GM06990 (cell line): ENCODE data around the gene RBM44.

Source experiments
- DNase-seq: peaks from one replicate; pipeline ENCODE4 v3.0.0-alpha.2; 2011; ENCODE audit not compliant: insufficient read length; ENCODE audit errors: extremely low read depth
- H3K27me3 ChIP-seq: replicated peaks from 2 replicates; pipeline ENCODE4 v1.6.0; 2011; ENCODE audit warnings: low read length; ENCODE audit not compliant: control insufficient read depth, insufficient read depth
- H3K36me3 ChIP-seq: 2 replicates; pipeline ENCODE4 v1.5.1; 2011; ENCODE audit warnings: low read length; ENCODE audit not compliant: control insufficient read depth, insufficient read depth
- H3K4me3 ChIP-seq: replicated peaks from 2 replicates; pipeline ENCODE4 v1.5.1; 2011; ENCODE audit warnings: low read depth, mild to moderate bottlenecking, control low read depth, low read length
- TF ChIP-seq, protein P1 (sequence below): IDR thresholded peaks from 2 replicates; pipeline ENCODE4 v1.5.1; 2011; ENCODE audit warnings: low read length, control low read depth, mild to moderate bottlenecking, inconsistent platforms; ENCODE audit not compliant: insufficient read depth, poor library complexity, severe bottlenecking

RBM44 gene

DNA sequence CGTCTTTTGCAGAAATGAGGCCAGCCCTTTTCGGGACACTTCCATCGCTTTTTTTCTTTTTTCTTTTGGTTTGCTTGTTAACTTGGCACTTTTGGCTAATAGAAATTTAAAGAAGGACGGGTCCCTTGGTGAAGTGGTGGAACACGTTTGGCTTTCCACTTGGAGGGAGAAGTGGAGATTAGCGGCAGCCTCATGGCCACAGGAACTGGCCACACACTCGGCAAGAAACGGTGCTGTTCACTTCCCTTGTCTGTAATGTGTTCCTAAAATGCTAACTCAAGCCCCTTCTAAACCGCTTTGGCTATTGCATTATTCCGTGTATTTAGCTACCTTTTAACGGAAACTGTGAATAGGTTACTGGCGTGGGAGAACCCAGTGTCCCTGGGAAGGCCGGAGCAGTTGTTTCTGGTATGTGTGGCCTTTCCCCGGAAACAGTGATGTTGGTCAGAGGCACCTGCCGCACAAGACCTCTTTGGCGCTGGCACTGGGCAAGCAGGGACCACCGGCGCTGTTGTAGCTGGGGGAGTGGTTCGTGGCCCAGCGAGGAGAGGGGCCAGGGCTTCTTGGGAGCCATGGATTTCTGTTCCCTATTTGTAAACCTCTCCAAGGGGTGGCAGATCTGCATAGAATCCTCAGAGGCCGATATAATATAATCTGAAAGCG is 61.8 kb downstream of the RBM44 start:
- DNase-seq, result no peak
- Histone ChIP-seq H3K27me3 (no peaks in the 10 kb centered on the region; the same call in none of the 2 replicates), H3K36me3 (no peaks in the 10 kb centered on the region), H3K4me3 (no peak overlapping the region)
- TF ChIP-seq, protein P1, sequence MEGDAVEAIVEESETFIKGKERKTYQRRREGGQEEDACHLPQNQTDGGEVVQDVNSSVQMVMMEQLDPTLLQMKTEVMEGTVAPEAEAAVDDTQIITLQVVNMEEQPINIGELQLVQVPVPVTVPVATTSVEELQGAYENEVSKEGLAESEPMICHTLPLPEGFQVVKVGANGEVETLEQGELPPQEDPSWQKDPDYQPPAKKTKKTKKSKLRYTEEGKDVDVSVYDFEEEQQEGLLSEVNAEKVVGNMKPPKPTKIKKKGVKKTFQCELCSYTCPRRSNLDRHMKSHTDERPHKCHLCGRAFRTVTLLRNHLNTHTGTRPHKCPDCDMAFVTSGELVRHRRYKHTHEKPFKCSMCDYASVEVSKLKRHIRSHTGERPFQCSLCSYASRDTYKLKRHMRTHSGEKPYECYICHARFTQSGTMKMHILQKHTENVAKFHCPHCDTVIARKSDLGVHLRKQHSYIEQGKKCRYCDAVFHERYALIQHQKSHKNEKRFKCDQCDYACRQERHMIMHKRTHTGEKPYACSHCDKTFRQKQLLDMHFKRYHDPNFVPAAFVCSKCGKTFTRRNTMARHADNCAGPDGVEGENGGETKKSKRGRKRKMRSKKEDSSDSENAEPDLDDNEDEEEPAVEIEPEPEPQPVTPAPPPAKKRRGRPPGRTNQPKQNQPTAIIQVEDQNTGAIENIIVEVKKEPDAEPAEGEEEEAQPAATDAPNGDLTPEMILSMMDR, result no peak

DNA sequence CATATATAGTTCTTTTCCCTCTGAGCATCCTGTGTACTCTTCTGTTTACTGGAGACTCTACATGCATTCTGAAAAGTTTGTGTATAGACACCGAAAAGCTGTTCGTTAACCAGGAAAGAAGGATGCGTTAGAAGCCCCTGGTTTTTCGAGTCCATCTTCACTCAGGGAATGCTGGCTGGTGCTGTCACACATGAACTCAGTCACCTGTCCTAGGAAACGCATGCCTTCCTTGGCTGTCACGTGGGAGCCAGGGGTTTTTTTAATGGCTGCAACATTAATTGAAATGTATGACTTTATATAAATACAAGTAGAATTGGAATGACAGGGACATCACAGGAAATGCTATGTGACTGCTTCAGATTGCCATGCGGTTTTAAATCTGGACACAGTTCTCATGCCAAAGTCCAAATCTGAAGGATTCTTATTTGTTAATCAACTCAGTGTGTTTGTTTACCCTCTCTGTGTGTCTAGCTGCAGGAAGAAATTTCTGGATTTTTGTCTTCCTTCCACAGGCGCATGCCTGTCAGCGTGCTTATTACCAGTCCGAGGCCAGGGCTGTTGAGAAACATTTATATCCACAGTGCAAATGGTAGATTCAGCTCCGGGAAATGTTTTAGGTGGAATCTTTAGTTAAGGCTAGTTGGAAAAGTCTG is 63.4 kb downstream of the RBM44 start:
- DNase-seq, result no peak
- Histone ChIP-seq H3K36me3 (no peaks in the 10 kb centered on the region), H3K4me3 (no peak overlapping the region), H3K27me3 (no peaks in the 10 kb centered on the region; the same call in none of the 2 replicates)
- TF ChIP-seq, protein P1, result no peak

DNA sequence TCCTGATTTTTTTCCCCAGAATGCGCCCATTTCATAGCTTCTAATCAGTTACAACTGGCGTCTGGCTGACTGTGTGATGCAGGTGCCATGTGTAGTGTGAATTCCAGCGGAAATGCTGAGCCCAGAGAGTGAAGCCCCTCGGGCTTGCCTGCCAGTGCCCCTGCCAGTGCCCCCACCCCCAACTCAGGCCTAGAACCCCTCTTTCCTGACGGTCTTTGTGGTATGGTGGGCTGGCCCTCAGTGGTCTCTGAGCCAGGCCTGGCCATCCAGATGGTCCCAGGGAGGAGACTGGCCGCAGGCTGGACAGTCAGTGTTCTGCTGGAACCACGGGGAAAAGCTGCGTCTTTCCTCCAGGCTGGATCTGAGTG is 63.9 kb downstream of the RBM44 start:
- no peak overlapping the region for H3K4me3 ChIP-seq
- TF ChIP-seq, protein P1, result no peak
- no peaks in the 10 kb centered on the region; the same call in 1 of the 2 replicates for H3K27me3 ChIP-seq
- H3K36me3 ChIP-seq, result no peaks in the 10 kb centered on the region
- DNase-seq, result no peak

DNA sequence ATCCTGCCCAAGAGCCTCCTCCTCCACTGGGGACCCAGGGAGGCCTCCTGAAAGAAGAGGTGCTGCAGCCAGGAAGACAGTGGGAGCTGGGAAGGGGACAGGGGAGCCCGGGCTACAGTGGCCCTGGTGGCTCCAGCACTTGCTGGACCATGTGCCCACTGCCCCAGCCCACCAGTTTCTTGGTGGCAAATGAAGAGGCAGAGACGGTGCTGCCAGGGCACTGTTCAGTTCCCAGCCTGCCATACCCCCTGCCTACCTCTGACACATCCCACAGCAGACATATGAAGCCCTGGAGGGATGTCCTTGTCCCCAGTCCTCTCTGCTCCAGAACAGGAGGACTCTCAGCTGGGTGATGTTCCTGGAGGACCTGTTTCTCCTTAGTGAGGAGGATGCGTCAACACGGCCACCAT is 64.5 kb downstream of the RBM44 start:
- H3K36me3 ChIP-seq, result no peaks in the 10 kb centered on the region
- DNase-seq, result no peak
- H3K4me3 ChIP-seq, result no peak overlapping the region
- TF ChIP-seq, protein P1, result no peak
- no peaks in the 10 kb centered on the region; the same call in 1 of the 2 replicates for H3K27me3 ChIP-seq

DNA sequence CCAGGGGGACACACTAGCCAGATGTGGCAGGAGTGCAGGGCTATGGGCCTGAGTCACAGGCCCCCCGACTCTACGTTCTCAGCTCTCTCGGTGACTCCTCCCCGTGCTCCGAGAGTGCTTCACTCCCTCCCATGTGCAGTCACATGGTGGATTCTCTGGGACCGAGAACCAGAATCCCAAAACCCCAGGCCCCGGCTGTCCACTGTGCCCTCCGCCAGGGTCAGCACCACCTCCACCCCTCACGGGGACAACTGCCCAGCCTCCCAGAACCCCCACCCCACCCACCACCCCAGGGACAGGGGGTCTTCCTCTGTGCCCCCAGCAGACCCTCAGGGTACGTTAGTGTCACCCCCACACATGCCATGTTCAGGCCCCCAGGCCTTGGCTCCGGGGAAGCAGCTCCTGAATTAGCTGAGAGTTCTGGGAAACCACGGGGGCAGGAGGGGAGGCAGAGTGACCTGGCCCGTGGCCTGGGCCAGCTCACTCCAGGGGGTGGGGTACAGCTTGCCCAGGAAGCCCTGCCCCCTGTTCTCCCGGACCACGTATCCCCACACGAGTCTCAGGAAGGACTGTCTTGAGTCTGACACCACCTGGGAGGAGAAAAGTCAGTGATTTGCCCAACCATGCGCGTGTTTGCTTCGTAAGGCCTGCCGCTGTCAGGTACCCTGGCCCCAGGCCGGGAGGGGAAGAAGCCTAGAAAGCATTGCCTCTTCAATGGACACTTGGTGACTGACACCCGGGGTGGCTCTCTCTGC is 65.3 kb downstream of the RBM44 start:
- H3K36me3 ChIP-seq, result no peaks in the 10 kb centered on the region
- H3K4me3 ChIP-seq, result no peak overlapping the region
- TF ChIP-seq, protein P1, result no peak
- H3K27me3 ChIP-seq, result no peaks in the 10 kb centered on the region; the same call in 1 of the 2 replicates
- DNase-seq, result no peak
